Measurements from ENCODE around the gene ENPP6. TPM values are rescaled to one million over a fixed set of nuclear protein-coding genes. Genes with fewer than 3 reads are reported as not detected.

Gene ENPP6
- total RNA-seq, 2 experiments from 2014 or later: not detected

GRCh38 chr4:184150102-184150839, 67.4 kb downstream of the ENPP6 start:
- H3K4me3 ChIP-seq (ENCODE audit: low read depth, low read length, poor library complexity, severe bottlenecking): no peak overlapping the region
- CTCF ChIA-PET (ENCODE audit: unreplicated experiment): interaction anchor here (0.6 kb wide), 2 partner anchors 14 to 1580 kb away, joined by 3 read pairs; no protein-coding TSS in a partner anchor
- no peak overlapping the region for H3K4me2 ChIP-seq (ENCODE audit: low read length)
- no peaks in the 10 kb centered on the region for H3K79me2 ChIP-seq (ENCODE audit: insufficient read depth, low read depth, low read length)
- no peaks in the 10 kb centered on the region for H4K20me1 ChIP-seq (ENCODE audit: insufficient read depth, low read length)
- H3K36me3 ChIP-seq (ENCODE audit: insufficient read depth, low read length): no peaks in the 10 kb centered on the region
- no TSS peak for BruUV-seq (replicated peaks)
- TF ChIP-seq EZH2phosphoT487 (IDR thresholded peaks at IDR 0.05; ENCODE audit: borderline replicate concordance, low read depth, low read length) (no peak), CTCF (conservative IDR thresholded peaks at IDR 0.05; ENCODE audit: low read length) (no peak)
- H3K4me1 ChIP-seq (ENCODE audit: insufficient read depth, low read length, poor library complexity, severe bottlenecking): no peaks in the 10 kb centered on the region
- intact Hi-C loops (cut with micrococcal nuclease; ENCODE audit: unreplicated experiment): no loop called here
- H3K9me2 ChIP-seq (ENCODE audit: insufficient read depth, low read length): no peaks in the 10 kb centered on the region
- POLR2A ChIA-PET: interaction anchor here (0.6 kb wide), 1 partner anchor 1194 kb away, joined by 5 read pairs; no protein-coding TSS in a partner anchor
- H3K9me3 ChIP-seq (ENCODE audit: low read length): no peaks in the 10 kb centered on the region
- DNase-seq (ENCODE audit: low spot score): no peak
- no peak overlapping the region for H3K27ac ChIP-seq (ENCODE audit: low read depth, low read length, poor library complexity, severe bottlenecking)
- no peak overlapping the region for H2AFZ ChIP-seq (ENCODE audit: low read length)

- H3K4me3 ChIP-seq (ENCODE audit: low read depth, low read length, poor library complexity, severe bottlenecking): no peak overlapping the region
- no peaks in the 10 kb centered on the region for H3K4me1 ChIP-seq (ENCODE audit: insufficient read depth, low read length, poor library complexity, severe bottlenecking)
- H3K79me2 ChIP-seq (ENCODE audit: insufficient read depth, low read depth, low read length): no peaks in the 10 kb centered on the region
- no peaks in the 10 kb centered on the region for H3K9me3 ChIP-seq (ENCODE audit: low read length)
- H3K9me2 ChIP-seq (ENCODE audit: insufficient read depth, low read length): no peaks in the 10 kb centered on the region
- 0 out of 2 replicates have a peak overlapping the region, but pooled peaks have one; percentile 8 for H3K4me2 ChIP-seq (ENCODE audit: low read length)
- ChIA-PET POLR2A (no interaction called here), CTCF (ENCODE audit: unreplicated experiment) (no interaction called here)
- no peaks in the 10 kb centered on the region for H3K36me3 ChIP-seq (ENCODE audit: insufficient read depth, low read length)
- H4K20me1 ChIP-seq (ENCODE audit: insufficient read depth, low read length): no peaks in the 10 kb centered on the region
- no TSS peak for BruUV-seq (replicated peaks)
- intact Hi-C loops (cut with micrococcal nuclease; ENCODE audit: unreplicated experiment): no loop called here
- no peak overlapping the region for H3K27ac ChIP-seq (ENCODE audit: low read depth, low read length, poor library complexity, severe bottlenecking)
- peak overlapping the region; percentile 19; the same call in 1 of the 2 replicates for H2AFZ ChIP-seq (ENCODE audit: low read length)
- TF ChIP-seq EZH2phosphoT487 (IDR thresholded peaks at IDR 0.05; ENCODE audit: borderline replicate concordance, low read depth, low read length) (no peak), CTCF (conservative IDR thresholded peaks at IDR 0.05; ENCODE audit: low read length) (no peak)
- no peak for DNase-seq (ENCODE audit: low spot score)
Observed at GRCh38 chr4:184148738-184149637, 68.7 kb downstream of the ENPP6 start.

All from OCI-LY7 (cell line).